Glutamatergic neuron (in vitro differentiated cells): ENCODE measurements around the gene P2RY12. TPM values are rescaled to one million over a fixed set of nuclear protein-coding genes. Genes with fewer than 3 reads are reported as not detected.

Experiments
- DNase-seq: peaks from one replicate; pipeline ENCODE4 v3.0.0; 2022
- H3K27ac Mint-ChIP-seq: one replicate; pipeline ENCODE4 v1.8.0; 2020; ENCODE audit warnings: mild to moderate bottlenecking, mixed read lengths, inconsistent platforms; ENCODE audit not compliant: unreplicated experiment
- H3K27me3 Mint-ChIP-seq: one replicate; pipeline ENCODE4 v1.8.0; 2020; ENCODE audit warnings: mild to moderate bottlenecking, moderate library complexity, mixed read lengths, inconsistent platforms; ENCODE audit not compliant: unreplicated experiment
- H3K36me3 Mint-ChIP-seq: one replicate; pipeline ENCODE4 v1.8.0; 2020; ENCODE audit warnings: mild to moderate bottlenecking, mixed read lengths, inconsistent platforms; ENCODE audit not compliant: unreplicated experiment
- H3K4me1 Mint-ChIP-seq: one replicate; pipeline ENCODE4 v1.8.0; 2020; ENCODE audit warnings: mild to moderate bottlenecking, low read depth, mixed read lengths, inconsistent platforms; ENCODE audit not compliant: unreplicated experiment
- H3K4me3 Mint-ChIP-seq: one replicate; pipeline ENCODE4 v1.8.0; 2020; ENCODE audit warnings: mild to moderate bottlenecking, mixed read lengths, inconsistent platforms; ENCODE audit not compliant: unreplicated experiment
- H3K9me3 Mint-ChIP-seq: one replicate; pipeline ENCODE4 v1.8.0; 2020; ENCODE audit warnings: mild to moderate bottlenecking, moderate library complexity, mixed read lengths, inconsistent platforms; ENCODE audit not compliant: unreplicated experiment
- CTCF ChIP-seq: fragments of 200-600 bp; sonication (generic); IDR thresholded peaks from one replicate; pipeline ENCODE4 v1.5.0; 2021; ENCODE audit not compliant: partially characterized antibody, unreplicated experiment
- total RNA-seq: library from RNA; stranded (reverse); fragmentation: NEBNext Ultra II Directional; extraction: Animal tissue kit (Norgen Biotek cat#: 25700); gene quantifications from one replicate; pipeline ENCODE4 v1.2.1, GENCODE V29; 2021; ENCODE audit not compliant: unreplicated experiment

Gene P2RY12
- total RNA-seq, 1 donor from 2014 or later: not detected

GRCh38 chr3:151382671-151383070, 1.9 kb downstream of the P2RY12 start:
- H3K4me3 Mint-ChIP-seq: no peak overlapping the region
- no peak for DNase-seq
- no peak for TF ChIP-seq CTCF
- no peaks in the 10 kb centered on the region for H3K27me3 Mint-ChIP-seq
- H3K27ac Mint-ChIP-seq: no peak overlapping the region
- no peaks in the 10 kb centered on the region for H3K36me3 Mint-ChIP-seq
- H3K4me1 Mint-ChIP-seq: peaks cover 4% of the 10 kb centered on the region
- H3K9me3 Mint-ChIP-seq: no peaks in the 10 kb centered on the region

- DNase-seq: peak; percentile 69
- TF ChIP-seq CTCF: peak; percentile 59
- no peaks in the 10 kb centered on the region for H3K27me3 Mint-ChIP-seq
- H3K27ac Mint-ChIP-seq: no peak overlapping the region
- H3K4me3 Mint-ChIP-seq: no peak overlapping the region
- no peaks in the 10 kb centered on the region for H3K9me3 Mint-ChIP-seq
- no peaks in the 10 kb centered on the region for H3K36me3 Mint-ChIP-seq
- H3K4me1 Mint-ChIP-seq: peaks cover 4% of the 10 kb centered on the region
Observed at GRCh38 chr3:151379083-151379734, 5.3 kb downstream of the P2RY12 start.

GRCh38 chr3:151377768-151378385, 6.7 kb downstream of the P2RY12 start:
- Mint-ChIP-seq H3K9me3 (no peaks in the 10 kb centered on the region), H3K4me1 (no peaks in the 10 kb centered on the region), H3K36me3 (no peaks in the 10 kb centered on the region), H3K27me3 (no peaks in the 10 kb centered on the region), H3K27ac (no peak overlapping the region), H3K4me3 (no peak overlapping the region)
- TF ChIP-seq CTCF: no peak
- DNase-seq: no peak

GRCh38 chr3:151372063-151372820, 12.3 kb downstream of the P2RY12 start:
- no peaks in the 10 kb centered on the region for H3K4me1 Mint-ChIP-seq
- H3K4me3 Mint-ChIP-seq: no peak overlapping the region
- H3K27me3 Mint-ChIP-seq: no peaks in the 10 kb centered on the region
- no peak overlapping the region for H3K27ac Mint-ChIP-seq
- H3K36me3 Mint-ChIP-seq: no peaks in the 10 kb centered on the region
- no peak for DNase-seq
- TF ChIP-seq CTCF: no peak
- no peaks in the 10 kb centered on the region for H3K9me3 Mint-ChIP-seq

- H3K27me3 Mint-ChIP-seq: no peaks in the 10 kb centered on the region
- no peak for DNase-seq
- no peaks in the 10 kb centered on the region for H3K9me3 Mint-ChIP-seq
- H3K27ac Mint-ChIP-seq: no peak overlapping the region
- no peaks in the 10 kb centered on the region for H3K4me1 Mint-ChIP-seq
- TF ChIP-seq CTCF: no peak
- no peak overlapping the region for H3K4me3 Mint-ChIP-seq
- H3K36me3 Mint-ChIP-seq: no peaks in the 10 kb centered on the region
Observed at GRCh38 chr3:151371526-151371925, 13.0 kb downstream of the P2RY12 start.
